ENCODE results near the gene MRPS15. TPM values are rescaled to one million over a fixed set of nuclear protein-coding genes. Genes with fewer than 3 reads are reported as not detected.

MRPS15 gene
- total RNA-seq, 1 donor from 2014 or later: 55.5 TPM

DNA sequence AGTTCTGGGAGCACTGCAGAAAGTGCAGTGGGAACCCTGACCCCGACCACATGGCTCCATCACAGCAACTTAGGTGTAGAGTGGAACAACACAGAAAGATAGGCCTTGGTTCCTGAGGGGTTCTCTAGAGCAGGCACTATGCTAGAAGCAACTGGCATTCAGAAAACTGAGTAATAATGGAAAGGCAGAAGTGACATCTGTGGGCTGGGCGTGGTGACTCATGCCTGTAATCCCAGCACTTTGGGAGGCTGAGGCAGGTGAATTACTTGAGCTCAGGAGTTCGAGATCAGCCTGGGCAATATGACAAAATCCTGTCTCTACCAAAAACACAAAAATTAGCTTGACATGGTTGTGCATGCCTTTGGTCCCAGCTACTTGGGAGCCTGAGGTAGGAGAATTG lies 5.3 kb downstream of the MRPS15 start:
- H3K9me3 Mint-ChIP-seq: no peaks in the 10 kb centered on the region
- peaks cover 6% of the 10 kb centered on the region for H3K4me1 Mint-ChIP-seq
- peaks cover 32% of the 10 kb centered on the region for H3K36me3 Mint-ChIP-seq
- no peaks in the 10 kb centered on the region for H3K27me3 Mint-ChIP-seq (ENCODE audit: low read depth)
- H3K27ac Mint-ChIP-seq: no peak overlapping the region
- TF ChIP-seq, protein P1, sequence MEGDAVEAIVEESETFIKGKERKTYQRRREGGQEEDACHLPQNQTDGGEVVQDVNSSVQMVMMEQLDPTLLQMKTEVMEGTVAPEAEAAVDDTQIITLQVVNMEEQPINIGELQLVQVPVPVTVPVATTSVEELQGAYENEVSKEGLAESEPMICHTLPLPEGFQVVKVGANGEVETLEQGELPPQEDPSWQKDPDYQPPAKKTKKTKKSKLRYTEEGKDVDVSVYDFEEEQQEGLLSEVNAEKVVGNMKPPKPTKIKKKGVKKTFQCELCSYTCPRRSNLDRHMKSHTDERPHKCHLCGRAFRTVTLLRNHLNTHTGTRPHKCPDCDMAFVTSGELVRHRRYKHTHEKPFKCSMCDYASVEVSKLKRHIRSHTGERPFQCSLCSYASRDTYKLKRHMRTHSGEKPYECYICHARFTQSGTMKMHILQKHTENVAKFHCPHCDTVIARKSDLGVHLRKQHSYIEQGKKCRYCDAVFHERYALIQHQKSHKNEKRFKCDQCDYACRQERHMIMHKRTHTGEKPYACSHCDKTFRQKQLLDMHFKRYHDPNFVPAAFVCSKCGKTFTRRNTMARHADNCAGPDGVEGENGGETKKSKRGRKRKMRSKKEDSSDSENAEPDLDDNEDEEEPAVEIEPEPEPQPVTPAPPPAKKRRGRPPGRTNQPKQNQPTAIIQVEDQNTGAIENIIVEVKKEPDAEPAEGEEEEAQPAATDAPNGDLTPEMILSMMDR (IDR thresholded peaks at IDR 0.05; ENCODE audit: unreplicated experiment): no peak
- no peak for DNase-seq (ENCODE audit: low spot score in 2 of 2, unreplicated experiment in 2 of 2)
- no peak overlapping the region for H3K4me3 Mint-ChIP-seq

DNA sequence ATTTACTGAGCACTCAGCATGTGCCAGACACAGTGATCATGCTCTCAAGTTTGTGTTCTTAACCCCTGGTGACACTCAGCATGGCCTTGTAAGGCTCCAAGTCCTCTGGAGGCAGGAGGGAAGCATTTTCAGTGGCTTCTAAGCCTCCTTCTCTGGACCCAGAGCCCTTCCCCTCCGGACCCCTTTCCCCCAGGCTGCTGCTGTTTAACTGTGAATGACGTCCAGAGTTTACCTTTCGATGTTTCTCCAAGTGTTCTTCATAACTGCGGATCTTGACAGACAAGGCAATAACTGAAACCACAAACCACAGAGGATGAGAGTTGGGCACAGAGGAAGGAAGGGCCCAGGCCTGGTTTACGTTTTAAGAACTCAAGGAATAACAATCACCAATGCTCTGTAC lies 6.5 kb downstream of the MRPS15 start:
- Mint-ChIP-seq H3K4me1 (no peaks in the 10 kb centered on the region), H3K27ac (no peak overlapping the region), H3K36me3 (peaks cover 32% of the 10 kb centered on the region), H3K27me3 (ENCODE audit: low read depth) (no peaks in the 10 kb centered on the region), H3K4me3 (no peak overlapping the region), H3K9me3 (no peaks in the 10 kb centered on the region)
- no peak for DNase-seq (ENCODE audit: low spot score in 2 of 2, unreplicated experiment in 2 of 2)
- TF ChIP-seq, protein P1 (IDR thresholded peaks at IDR 0.05; ENCODE audit: unreplicated experiment): no peak

DNA sequence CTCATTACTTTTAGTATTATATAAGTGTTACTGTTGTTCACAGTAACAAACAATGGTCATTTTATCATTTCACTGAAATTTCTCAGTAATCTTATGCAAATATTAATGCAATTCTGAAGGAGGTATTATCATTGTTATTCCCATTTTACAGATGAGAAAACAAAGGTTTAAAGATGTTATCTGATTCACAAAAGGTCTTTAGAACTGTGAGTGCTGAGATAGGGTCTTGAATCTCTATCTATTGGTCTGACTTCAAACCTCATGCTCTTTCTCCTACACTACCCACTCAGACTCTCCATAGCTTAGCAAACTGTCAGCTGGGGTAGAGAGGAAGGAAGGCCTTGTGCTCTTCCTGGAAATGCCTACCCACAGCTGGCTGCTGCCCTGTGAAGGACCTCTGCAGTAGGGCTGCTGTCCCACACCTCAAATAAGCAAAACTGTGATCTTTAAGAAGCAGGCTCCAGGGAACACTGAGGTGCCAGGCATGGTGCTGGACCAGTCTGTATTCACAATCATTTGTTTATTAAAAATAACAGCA lies 7.7 kb downstream of the MRPS15 start:
- DNase-seq (ENCODE audit: low spot score in 2 of 2, unreplicated experiment in 2 of 2): no peak
- Mint-ChIP-seq H3K4me3 (no peak overlapping the region), H3K27me3 (ENCODE audit: low read depth) (no peaks in the 10 kb centered on the region), H3K4me1 (peaks cover 2% of the 10 kb centered on the region), H3K36me3 (peaks cover 32% of the 10 kb centered on the region), H3K9me3 (no peaks in the 10 kb centered on the region), H3K27ac (no peak overlapping the region)
- TF ChIP-seq, protein P1 (IDR thresholded peaks at IDR 0.05; ENCODE audit: unreplicated experiment): no peak

DNA sequence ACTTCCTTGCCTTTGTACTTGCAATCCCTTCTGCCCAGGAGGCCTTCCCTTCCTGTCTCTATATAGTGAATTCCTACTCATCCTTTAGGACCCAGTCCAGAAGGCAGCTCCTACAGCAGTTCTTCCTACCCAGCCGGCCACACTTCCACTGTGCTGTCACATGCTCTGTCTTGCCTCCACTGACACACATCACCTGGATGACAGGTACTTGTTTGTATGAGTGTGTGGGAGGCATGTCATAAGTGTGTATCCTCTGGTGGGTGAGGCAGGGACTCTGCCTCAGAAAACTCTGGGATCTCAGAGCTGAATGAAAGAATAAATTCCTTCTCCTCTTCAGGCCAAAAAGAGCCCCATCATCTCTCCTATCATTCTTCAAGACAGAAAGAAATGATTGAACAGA lies 8.8 kb downstream of the MRPS15 start:
- peaks cover 24% of the 10 kb centered on the region for H3K36me3 Mint-ChIP-seq
- no peak for DNase-seq (ENCODE audit: low spot score in 2 of 2, unreplicated experiment in 2 of 2)

DNA sequence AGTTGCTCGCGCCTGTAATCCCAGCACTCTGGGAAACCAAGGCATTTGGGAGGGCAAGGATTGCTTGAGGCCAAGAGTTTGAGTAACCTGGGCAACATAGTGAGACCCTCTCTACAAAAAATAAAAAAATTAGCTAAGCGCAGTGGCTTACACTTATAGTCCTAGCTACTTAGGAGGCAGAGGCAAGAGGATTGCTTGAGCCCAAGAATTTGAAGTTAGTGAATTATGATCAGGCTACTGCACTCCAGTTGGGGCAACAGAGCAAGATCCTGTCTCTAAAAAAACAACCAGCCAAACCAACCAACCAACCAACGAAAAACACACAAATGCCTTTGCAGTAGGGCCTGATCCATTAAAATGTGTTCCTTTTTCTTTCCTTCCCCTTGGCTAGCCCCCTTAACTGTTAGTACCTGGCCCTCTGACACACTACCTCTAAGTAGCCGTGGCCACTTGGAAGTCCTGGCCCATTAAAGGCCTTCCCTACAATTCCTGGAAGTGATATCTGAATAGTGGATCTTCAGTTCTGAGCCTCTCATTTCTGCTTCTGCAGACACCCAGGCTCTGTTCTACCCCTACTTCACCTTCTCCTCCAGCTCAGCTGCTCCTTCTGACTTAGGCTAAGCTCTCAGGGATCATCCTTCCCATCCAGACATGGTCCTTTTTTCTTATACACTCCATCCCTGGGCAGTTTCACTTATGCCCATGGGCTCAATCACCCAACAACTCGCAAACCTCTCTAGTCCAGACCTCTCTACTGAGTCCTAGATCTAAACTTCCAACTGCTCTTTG lies 10.4 kb downstream of the MRPS15 start:
- Mint-ChIP-seq H3K4me1 (peaks cover 17% of the 10 kb centered on the region), H3K27me3 (ENCODE audit: low read depth) (no peaks in the 10 kb centered on the region), H3K4me3 (no peak overlapping the region), H3K27ac (no peak overlapping the region), H3K9me3 (no peaks in the 10 kb centered on the region), H3K36me3 (peaks cover 17% of the 10 kb centered on the region)
- DNase-seq (ENCODE audit: low spot score in 2 of 2, unreplicated experiment in 2 of 2): no peak
- TF ChIP-seq, protein P1 (IDR thresholded peaks at IDR 0.05; ENCODE audit: unreplicated experiment): no peak

More for the DNA sequence above, 8.8 kb downstream of the MRPS15 start:
- TF ChIP-seq, protein P1 (IDR thresholded peaks at IDR 0.05; ENCODE audit: unreplicated experiment): no peak
- Mint-ChIP-seq H3K9me3 (no peaks in the 10 kb centered on the region), H3K4me3 (no peak overlapping the region), H3K27ac (no peak overlapping the region), H3K4me1 (peaks cover 6% of the 10 kb centered on the region), H3K27me3 (ENCODE audit: low read depth) (no peaks in the 10 kb centered on the region)

All from mesothelial cell of epicardium (in vitro differentiated cells).